ENCODE results near the gene WDR86.
A peak's percentile ranks its signal among the peaks of the same experiment; 100 is the strongest.

WDR86 gene

GRCh38 chr7:151412318-151412717 is 2.5 kb upstream of the WDR86 start:
- peaks cover 35 to 42% of the 10 kb centered on the region in 2 donors for H3K27me3 ChIP-seq (ENCODE audit: control insufficient read depth in 1 of 2, insufficient read depth in 2 of 2, low read length in 2 of 2)
- no peaks in the 10 kb centered on the region for H3K36me3 ChIP-seq (ENCODE audit: control insufficient read depth in 2 of 2, insufficient read depth in 2 of 2, low read length in 2 of 2)
- no peaks in the 10 kb centered on the region for H3K9me3 ChIP-seq (ENCODE audit: control insufficient read depth in 2 of 2, low read length in 2 of 2)
- peaks cover 23% of the 10 kb centered on the region for H3K4me1 ChIP-seq (ENCODE audit: control insufficient read depth, insufficient read depth, low read length)
- H3K9ac ChIP-seq (ENCODE audit: low read length in 2 of 2) = no peak overlapping the region
- H3K4me3 ChIP-seq (ENCODE audit: low read length in 2 of 2) = no peak overlapping the region
- no peak overlapping the region for H3K27ac ChIP-seq (ENCODE audit: low read length)

GRCh38 chr7:151411551-151411950 is 1.7 kb upstream of the WDR86 start:
- Histone ChIP-seq H3K27ac (ENCODE audit: low read length) (no peak overlapping the region), H3K4me3 (ENCODE audit: low read length in 2 of 2) (no peak overlapping the region), H3K4me1 (ENCODE audit: control insufficient read depth, insufficient read depth, low read length) (peaks cover 18% of the 10 kb centered on the region), H3K27me3 (ENCODE audit: control insufficient read depth in 1 of 2, insufficient read depth in 2 of 2, low read length in 2 of 2) (peaks cover 35 to 42% of the 10 kb centered on the region in 2 donors), H3K9ac (ENCODE audit: low read length in 2 of 2) (no peak overlapping the region), H3K9me3 (ENCODE audit: control insufficient read depth in 2 of 2, low read length in 2 of 2) (no peaks in the 10 kb centered on the region), H3K36me3 (ENCODE audit: control insufficient read depth in 2 of 2, insufficient read depth in 2 of 2, low read length in 2 of 2) (no peaks in the 10 kb centered on the region)

DNA sequence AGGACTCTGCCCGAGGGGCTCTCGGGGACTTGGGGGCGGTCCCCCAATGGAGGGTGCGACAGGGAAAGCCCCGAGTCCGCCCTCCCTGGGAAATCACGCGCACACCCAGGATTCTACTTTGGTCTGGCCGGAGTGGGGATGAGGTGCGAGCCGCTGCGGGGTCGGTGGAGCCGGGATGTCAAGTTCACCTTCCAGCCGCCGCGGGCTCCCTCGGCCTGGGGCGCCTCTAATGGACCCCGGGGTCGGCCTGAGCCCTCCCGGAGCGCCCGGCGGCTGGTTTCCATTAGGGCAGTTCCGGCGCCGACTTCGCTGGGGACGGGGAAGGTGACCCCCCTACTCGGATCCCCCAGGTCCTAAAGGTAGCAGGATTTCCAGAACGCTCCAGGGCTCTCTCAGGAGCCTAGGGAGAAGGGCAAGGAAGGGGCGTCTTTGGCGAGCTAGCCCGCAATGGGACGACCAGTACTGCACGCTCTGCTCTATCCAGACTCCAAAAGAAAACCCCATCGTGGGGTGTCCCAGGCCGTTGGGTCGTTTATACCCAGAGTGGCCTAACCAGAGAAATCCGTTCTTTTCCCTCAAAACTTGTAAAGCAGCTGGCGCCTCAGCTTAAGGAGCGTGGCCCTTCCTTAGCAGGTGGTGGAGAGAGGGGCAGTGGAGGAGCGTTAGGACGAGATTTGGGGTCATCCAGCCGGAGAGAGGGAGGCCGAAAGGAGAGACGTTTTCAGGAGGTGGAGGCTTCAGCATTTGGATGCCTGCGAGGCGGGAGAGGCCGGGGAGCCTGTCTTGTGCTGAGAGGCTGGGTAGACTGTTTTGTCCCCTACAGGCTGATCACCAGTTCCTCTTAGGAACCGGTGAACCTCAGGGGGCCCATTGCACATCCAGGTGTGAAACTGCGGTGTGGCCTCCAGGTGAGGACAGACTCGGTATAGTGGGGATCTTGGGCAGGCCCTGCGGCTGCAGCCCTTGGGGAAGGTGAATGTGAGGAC is 860 bp upstream of the WDR86 start:
- Histone ChIP-seq H3K9me3 (ENCODE audit: control insufficient read depth in 2 of 2, low read length in 2 of 2) (no peaks in the 10 kb centered on the region), H3K27me3 (ENCODE audit: control insufficient read depth in 1 of 2, insufficient read depth in 2 of 2, low read length in 2 of 2) (peaks cover 32 to 42% of the 10 kb centered on the region in 2 donors), H3K4me3 (ENCODE audit: low read length in 2 of 2) (peak overlapping the region; percentile 51 to 68), H3K4me1 (ENCODE audit: control insufficient read depth, insufficient read depth, low read length) (peaks cover 18% of the 10 kb centered on the region), H3K36me3 (ENCODE audit: control insufficient read depth in 2 of 2, insufficient read depth in 2 of 2, low read length in 2 of 2) (no peaks in the 10 kb centered on the region), H3K9ac (ENCODE audit: low read length in 2 of 2) (no peak overlapping the region), H3K27ac (ENCODE audit: low read length) (no peak overlapping the region)

GRCh38 chr7:151408839-151409666 is 785 bp downstream of the WDR86 start:
- no peak overlapping the region for H3K27ac ChIP-seq (ENCODE audit: low read length)
- H3K4me3 ChIP-seq (ENCODE audit: low read length in 2 of 2) = peak overlapping the region in 1 of 2 donors; percentile 68
- peaks cover 32 to 42% of the 10 kb centered on the region in 2 donors for H3K27me3 ChIP-seq (ENCODE audit: control insufficient read depth in 1 of 2, insufficient read depth in 2 of 2, low read length in 2 of 2)
- H3K4me1 ChIP-seq (ENCODE audit: control insufficient read depth, insufficient read depth, low read length) = peaks cover 18% of the 10 kb centered on the region
- no peak overlapping the region for H3K9ac ChIP-seq (ENCODE audit: low read length in 2 of 2)
- no peaks in the 10 kb centered on the region for H3K36me3 ChIP-seq (ENCODE audit: control insufficient read depth in 2 of 2, insufficient read depth in 2 of 2, low read length in 2 of 2)
- H3K9me3 ChIP-seq (ENCODE audit: control insufficient read depth in 2 of 2, low read length in 2 of 2) = no peaks in the 10 kb centered on the region

DNA sequence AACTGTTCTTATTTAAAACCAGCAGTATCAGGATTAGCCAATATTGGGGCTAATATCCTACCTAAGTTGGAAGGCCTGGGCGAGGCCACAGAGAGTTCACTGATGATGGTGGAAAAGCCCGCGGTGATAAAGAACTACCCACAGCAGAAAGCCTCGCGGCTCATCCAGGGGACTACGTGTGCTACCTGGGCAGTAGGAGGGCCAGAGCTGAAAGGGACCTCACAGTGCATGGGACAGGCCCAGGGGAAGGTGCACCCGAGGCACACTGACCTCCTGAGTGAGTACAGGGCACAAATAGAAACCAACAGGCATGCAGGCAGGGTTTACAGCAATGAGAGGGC is 1.4 kb downstream of the WDR86 start:
- no peaks in the 10 kb centered on the region for H3K36me3 ChIP-seq (ENCODE audit: control insufficient read depth in 2 of 2, insufficient read depth in 2 of 2, low read length in 2 of 2)
- H3K4me3 ChIP-seq (ENCODE audit: low read length in 2 of 2) = peak overlapping the region in 1 of 2 donors; percentile 29
- H3K27ac ChIP-seq (ENCODE audit: low read length) = no peak overlapping the region
- H3K27me3 ChIP-seq (ENCODE audit: control insufficient read depth in 1 of 2, insufficient read depth in 2 of 2, low read length in 2 of 2) = peaks cover 32 to 42% of the 10 kb centered on the region in 2 donors
- H3K9me3 ChIP-seq (ENCODE audit: control insufficient read depth in 2 of 2, low read length in 2 of 2) = no peaks in the 10 kb centered on the region
- no peak overlapping the region for H3K9ac ChIP-seq (ENCODE audit: low read length in 2 of 2)
- H3K4me1 ChIP-seq (ENCODE audit: control insufficient read depth, insufficient read depth, low read length) = peaks cover 18% of the 10 kb centered on the region

- Histone ChIP-seq H3K27me3 (ENCODE audit: control insufficient read depth in 1 of 2, insufficient read depth in 2 of 2, low read length in 2 of 2) (peaks cover 24 to 37% of the 10 kb centered on the region in 2 donors), H3K36me3 (ENCODE audit: control insufficient read depth in 2 of 2, insufficient read depth in 2 of 2, low read length in 2 of 2) (no peaks in the 10 kb centered on the region), H3K9ac (ENCODE audit: low read length in 2 of 2) (no peak overlapping the region), H3K27ac (ENCODE audit: low read length) (no peak overlapping the region), H3K4me3 (ENCODE audit: low read length in 2 of 2) (no peak overlapping the region), H3K4me1 (ENCODE audit: control insufficient read depth, insufficient read depth, low read length) (peaks cover 18% of the 10 kb centered on the region), H3K9me3 (ENCODE audit: control insufficient read depth in 2 of 2, low read length in 2 of 2) (no peaks in the 10 kb centered on the region)
Measured at GRCh38 chr7:151406886-151407583, 2.8 kb downstream of the WDR86 start.

DNA sequence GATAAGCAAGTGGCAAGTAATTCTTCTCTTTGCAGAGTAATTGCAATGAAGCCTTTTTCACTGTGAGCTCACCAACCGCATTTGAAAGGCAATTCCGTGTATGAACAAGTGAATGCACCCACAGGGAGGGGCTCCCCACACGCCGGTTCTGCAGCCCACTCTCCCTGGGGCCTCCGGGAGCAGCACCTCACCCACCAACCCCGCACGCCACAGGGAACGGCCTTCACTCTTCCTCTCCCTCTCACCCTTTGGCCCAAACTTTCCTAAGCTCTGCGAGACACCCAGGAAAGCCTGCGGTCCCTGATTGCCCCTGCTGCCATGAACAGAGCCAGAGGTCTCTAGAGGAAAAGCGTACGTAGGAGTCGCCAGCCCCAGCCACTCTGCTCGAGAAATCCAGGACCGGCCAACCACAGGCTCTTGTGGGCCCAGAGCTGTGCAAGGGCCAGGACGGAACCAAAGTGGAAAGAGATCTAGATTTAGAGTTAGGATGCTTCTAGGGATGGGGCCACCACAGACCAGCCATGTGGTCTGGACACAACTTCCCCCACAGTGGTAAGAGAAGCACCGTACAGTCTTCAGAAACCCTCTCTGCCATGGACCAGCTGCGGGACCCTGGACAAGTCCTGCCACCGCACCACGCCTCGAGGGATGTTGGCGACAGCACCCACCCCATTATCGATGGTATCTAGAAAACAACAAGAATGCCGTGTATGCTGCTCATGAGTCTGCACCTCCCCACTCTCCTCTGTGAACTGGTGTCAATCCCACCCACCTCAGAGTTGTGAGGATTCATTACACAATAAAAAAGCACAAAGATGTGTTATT is 3.6 kb downstream of the WDR86 start:
- Histone ChIP-seq H3K27me3 (ENCODE audit: control insufficient read depth in 1 of 2, insufficient read depth in 2 of 2, low read length in 2 of 2) (peaks cover 18 to 30% of the 10 kb centered on the region in 2 donors), H3K4me3 (ENCODE audit: low read length in 2 of 2) (no peak overlapping the region), H3K36me3 (ENCODE audit: control insufficient read depth in 2 of 2, insufficient read depth in 2 of 2, low read length in 2 of 2) (no peaks in the 10 kb centered on the region), H3K4me1 (ENCODE audit: control insufficient read depth, insufficient read depth, low read length) (peaks cover 18% of the 10 kb centered on the region), H3K9ac (ENCODE audit: low read length in 2 of 2) (no peak overlapping the region), H3K9me3 (ENCODE audit: control insufficient read depth in 2 of 2, low read length in 2 of 2) (no peaks in the 10 kb centered on the region), H3K27ac (ENCODE audit: low read length) (no peak overlapping the region)

DNA sequence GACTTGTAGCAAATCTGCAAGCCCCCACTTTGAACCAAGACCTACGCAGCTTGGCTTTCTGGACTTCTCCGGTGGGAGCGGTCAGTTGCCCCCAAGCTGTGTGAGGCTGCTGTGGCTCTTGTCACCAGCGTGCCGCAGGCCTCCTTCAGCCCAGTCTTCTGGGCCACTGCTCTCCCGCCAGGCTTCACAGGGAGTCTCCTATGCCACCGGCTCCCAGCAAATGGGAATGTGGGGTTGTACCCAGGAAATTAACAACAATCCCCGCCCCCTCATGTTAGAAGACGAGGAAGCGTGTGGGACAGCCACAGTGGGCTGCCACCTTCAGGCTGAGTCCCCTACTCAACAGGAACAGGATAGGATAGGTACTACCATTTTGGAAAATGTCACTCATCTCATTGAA is 4.2 kb downstream of the WDR86 start:
- H3K27me3 ChIP-seq (ENCODE audit: control insufficient read depth in 1 of 2, insufficient read depth in 2 of 2, low read length in 2 of 2) = peaks cover 16 to 23% of the 10 kb centered on the region in 2 donors
- H3K36me3 ChIP-seq (ENCODE audit: control insufficient read depth in 2 of 2, insufficient read depth in 2 of 2, low read length in 2 of 2) = no peaks in the 10 kb centered on the region
- no peak overlapping the region for H3K9ac ChIP-seq (ENCODE audit: low read length in 2 of 2)
- H3K4me1 ChIP-seq (ENCODE audit: control insufficient read depth, insufficient read depth, low read length) = peaks cover 17% of the 10 kb centered on the region
- no peaks in the 10 kb centered on the region for H3K9me3 ChIP-seq (ENCODE audit: control insufficient read depth in 2 of 2, low read length in 2 of 2)
- no peak overlapping the region for H3K27ac ChIP-seq (ENCODE audit: low read length)
- no peak overlapping the region for H3K4me3 ChIP-seq (ENCODE audit: low read length in 2 of 2)

- Histone ChIP-seq H3K4me1 (ENCODE audit: control insufficient read depth, insufficient read depth, low read length) (peaks cover 11% of the 10 kb centered on the region), H3K27me3 (ENCODE audit: control insufficient read depth in 1 of 2, insufficient read depth in 2 of 2, low read length in 2 of 2) (peaks cover 12 to 18% of the 10 kb centered on the region in 2 donors), H3K9me3 (ENCODE audit: control insufficient read depth in 2 of 2, low read length in 2 of 2) (no peaks in the 10 kb centered on the region), H3K4me3 (ENCODE audit: low read length in 2 of 2) (no peak overlapping the region), H3K27ac (ENCODE audit: low read length) (no peak overlapping the region), H3K9ac (ENCODE audit: low read length in 2 of 2) (no peak overlapping the region), H3K36me3 (ENCODE audit: control insufficient read depth in 2 of 2, insufficient read depth in 2 of 2, low read length in 2 of 2) (no peaks in the 10 kb centered on the region)
Measured at GRCh38 chr7:151405056-151405455, 4.8 kb downstream of the WDR86 start.

Measured in stomach smooth muscle (tissue), 2 donors.